HG03196 (cell line): Measurements from ENCODE around the gene AP1M1.
"Not testable (repeated sequence)": the region's sequence is repeated elsewhere in the genome, so short reads cannot be mapped to it uniquely, and the experiment has no call there.

Experiments
- ATAC-seq: cut with Tn5 transposase; IDR thresholded peaks from one replicate; pipeline ENCODE4 v1.9.1; 2021; ENCODE audit not compliant: unreplicated experiment

Gene AP1M1

GRCh38 chr19:16197622-16198369 is at the start of gene AP1M1:
TSS of gene AP1M1 (plus strand) at chr19:16197911. CDS start at chr19:16198027, 116 bp downstream.
- ATAC-seq: peak; percentile 86

DNA sequence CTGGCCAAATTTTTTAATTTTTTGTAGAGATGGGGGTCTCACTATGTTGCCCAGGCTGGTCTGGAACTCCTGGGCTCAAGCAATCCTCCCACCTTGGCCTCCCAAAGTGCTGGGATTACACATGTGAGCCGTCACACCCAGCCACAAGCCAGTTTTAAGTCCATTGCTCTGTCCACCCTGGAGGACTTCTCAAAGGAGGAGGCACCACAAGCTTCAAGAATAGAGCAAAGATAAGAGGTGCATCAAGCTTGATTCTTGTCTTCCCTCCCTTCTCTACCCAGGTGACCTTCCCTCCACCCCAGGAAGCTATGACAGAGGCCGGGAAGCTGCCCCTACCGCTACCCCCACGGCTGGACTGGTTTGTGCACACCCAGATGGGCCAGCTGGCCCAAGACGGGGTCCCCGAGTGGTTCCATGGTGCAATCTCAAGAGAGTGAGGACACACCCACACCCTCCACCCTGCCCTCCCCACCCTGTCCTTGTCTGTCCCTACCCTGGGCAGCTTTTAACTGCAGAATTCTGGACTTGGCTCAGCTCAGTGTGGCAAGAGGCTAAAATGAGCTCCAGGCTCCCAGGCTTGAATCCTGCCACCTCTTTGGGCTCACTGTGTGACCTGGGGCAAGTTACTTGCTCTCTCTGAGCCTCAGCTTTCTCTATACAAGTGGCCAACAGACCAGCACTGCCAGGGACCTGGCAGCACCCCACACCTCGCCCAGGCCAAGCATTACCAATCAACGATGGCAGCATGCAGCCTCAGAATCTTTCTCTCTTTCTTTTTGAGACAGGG is 49.1 kb upstream of the AP1M1 start:
- ATAC-seq: no peak

DNA sequence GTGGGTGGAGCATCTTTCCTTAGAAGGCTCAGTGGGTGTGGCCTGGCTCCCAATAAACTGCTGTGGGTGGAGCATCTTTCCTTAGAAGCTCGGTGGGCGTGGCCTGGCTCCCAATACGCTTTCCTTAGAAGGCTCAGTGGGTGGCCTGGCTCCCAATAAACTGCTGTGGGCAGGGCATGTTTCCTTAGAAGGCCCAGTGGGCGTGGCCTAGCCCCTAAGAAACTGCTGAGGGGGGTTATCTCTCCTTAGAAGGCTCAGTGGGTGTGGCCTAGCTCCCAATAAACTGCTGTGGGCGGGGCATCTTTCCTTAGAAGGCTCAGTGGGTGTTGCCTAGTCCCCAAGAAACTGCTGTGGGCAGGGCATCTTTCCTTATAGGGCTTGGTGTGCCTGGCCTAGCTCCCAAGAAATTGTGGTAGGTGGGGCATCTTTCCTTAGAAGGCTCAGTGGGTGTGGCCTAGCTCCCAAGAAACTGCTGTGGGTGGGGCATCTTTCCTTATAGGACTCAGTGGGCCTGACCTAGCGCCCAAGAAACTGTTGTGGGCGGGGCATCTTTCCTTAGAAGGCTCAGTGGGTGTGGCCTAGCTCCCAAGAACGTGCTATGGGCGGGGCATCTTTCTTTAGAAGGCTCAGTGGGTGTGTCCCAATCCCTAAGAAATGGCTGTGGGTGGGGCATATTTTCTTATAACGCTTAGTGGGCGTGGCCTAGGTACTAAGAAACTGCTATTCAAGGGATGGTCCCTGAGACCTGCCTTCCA is 44.0 kb upstream of the AP1M1 start:
- no peak for ATAC-seq

GRCh38 chr19:16154557-16154956 is 43.2 kb upstream of the AP1M1 start:
- no peak for ATAC-seq

DNA sequence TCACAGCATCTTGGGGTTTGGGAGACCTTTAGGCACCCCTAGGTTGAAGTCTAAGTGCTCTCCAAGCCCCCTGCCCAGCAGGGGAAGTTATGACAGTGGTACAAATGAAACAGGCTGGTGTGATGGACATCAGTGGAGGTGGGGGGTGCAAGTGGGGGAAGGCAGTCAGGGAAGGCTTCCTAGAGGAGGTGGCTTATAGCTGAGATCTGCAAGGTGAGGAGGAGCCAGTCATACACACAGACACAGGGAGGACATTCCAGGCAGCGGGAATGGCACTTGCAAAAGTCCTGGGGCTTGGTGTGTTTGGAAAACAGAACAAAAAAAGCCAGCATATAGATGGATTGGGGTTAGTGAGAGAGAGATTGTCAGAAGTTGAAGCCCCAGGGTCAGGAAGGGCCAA is 42.6 kb upstream of the AP1M1 start:
- ATAC-seq: no peak

DNA sequence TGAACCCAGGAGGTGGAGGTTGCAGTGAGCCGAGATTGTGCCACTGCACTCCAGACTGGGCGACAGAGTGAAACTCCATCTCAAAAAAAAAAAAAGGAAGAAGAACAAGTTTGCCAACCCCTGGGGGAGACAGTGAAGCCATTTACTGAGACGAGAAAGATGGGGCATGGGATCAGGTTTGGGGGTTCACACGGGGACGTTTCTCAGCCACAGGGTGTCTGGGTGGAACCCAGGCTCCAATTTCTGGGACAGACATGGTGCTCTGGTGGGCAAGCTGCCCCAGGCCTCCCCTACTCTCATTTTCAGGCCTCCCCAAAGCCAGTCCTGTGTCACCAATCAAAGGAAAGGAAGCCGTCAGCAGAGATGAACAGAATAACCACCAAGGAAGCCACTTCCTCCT is 40.8 kb upstream of the AP1M1 start:
- no peak for ATAC-seq

DNA sequence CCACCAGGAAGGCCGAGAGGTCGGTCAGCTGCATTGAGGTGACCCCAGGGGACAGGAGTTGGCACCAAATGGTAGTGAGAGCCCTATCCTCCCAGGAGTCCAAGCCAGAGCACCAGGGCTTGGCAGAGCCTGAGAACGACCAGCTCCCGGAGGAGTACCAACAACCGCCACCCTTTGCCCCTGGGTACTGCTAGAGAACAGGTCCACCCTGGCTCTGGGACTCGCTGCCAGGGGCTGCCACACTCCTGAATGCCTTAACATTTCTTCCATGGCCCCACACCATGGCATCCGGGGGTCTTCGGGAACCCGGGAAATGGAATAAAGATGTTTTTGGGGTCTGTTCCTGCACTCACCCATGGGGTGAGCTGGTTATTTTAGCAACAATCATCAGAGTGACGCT is 40.1 kb upstream of the AP1M1 start:
- no peak for ATAC-seq

GRCh38 chr19:16159655-16160054 is 38.1 kb upstream of the AP1M1 start:
- no peak for ATAC-seq

GRCh38 chr19:16160445-16160942 is 37.2 kb upstream of the AP1M1 start:
- ATAC-seq: no peak

DNA sequence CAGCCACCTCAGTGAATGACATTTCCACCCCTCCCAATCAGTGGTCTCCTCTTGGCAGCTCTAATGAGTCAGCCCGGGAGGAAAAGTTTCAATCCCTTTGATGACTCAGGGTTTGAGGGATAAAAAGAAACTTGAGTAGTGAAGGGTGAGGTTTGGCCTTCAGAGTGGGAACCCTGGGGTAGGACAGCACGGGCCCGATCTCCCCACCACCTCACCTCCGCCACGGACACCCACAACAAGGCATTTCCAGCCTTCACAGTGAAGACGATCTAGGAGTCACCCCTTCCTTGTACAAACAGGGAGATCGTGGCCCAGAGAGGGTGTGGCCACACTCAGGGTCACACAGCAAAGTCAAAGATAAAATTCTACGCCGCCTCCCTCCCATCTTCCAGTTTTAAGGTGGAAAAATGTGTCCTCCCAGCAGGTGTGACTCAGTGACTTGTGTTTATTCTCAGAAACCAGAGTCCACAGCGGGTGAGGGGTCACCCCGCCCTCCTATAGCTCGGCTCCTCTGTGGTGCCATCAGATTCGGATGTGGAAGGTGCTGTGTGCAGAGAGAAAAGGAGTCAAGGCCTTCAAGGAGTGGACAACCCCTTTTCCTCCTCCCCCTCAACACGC is 36.7 kb upstream of the AP1M1 start:
- ATAC-seq: no peak

DNA sequence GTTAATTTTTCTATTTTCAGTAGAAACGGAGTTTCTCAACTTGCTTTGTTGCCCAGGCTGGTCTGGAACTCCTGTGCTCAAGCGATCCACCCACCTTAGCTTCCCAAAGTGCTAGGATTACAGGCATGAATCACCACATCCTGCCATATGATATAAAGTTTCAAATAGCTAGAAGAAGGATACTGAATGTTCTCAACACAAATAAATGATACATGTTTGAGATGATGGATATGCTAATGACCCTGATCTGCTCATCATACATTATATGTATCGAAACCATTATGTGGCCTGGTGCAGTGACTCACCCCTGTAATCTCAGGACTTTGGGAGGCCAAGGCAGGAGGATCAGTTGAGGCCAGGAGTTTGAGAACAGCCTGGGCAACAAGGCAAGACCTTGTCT is 35.9 kb upstream of the AP1M1 start:
- ATAC-seq: no peak

DNA sequence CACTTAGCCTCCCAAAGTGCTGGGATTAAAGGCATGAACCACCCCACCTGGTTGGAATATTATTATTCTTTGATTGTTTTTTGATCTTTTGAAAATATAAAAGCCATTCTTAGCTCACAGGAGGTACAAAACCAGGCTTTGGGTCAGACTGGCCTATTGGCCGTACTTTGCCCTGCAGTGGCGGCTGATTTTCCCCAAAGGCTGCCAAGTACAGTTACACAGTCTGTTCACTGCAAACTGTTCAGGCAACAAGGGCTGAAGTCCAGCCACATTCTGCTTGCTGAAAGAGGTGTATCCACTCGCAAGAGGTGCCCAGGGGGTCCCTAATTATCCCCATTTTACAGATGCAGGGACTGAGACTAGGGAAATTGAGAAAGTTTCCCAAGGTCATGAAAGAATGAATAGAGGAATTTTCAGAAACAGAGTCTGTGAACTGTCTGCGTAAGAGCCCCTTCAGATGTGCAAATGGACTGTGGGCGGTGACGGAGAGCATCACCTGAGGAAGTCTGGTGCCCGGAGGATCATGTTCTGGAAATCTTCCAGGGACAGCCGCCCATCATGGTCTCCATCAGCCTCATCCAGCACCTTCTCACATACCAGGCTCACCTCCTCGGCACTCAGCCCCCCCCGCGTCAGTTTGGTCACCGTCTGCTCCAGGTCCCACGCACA is 33.4 kb upstream of the AP1M1 start:
- no peak for ATAC-seq

GRCh38 chr19:16166417-16166816 is 31.3 kb upstream of the AP1M1 start:
- ATAC-seq: no peak

DNA sequence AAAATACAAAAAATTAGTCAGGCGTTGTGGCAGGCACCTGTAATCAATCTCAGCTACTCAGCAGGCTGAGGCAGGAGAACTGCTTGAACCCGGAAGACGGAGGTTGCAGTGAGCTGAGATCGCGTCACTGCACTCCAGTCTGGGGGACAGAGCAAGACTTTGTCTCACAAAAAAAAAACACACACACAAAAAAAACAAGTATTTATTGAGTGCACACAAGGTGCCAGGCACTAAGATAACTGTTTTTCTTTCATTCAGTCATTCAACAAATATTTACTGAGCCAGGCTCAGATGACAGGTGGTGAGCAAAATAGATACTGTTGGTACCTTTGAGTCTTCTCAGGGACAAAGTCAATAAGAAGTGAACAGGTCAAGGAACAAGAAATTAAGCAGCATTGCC is 30.7 kb upstream of the AP1M1 start:
- no peak for ATAC-seq

- no peak for ATAC-seq
Observed at GRCh38 chr19:16168465-16169081, 29.1 kb upstream of the AP1M1 start.

DNA sequence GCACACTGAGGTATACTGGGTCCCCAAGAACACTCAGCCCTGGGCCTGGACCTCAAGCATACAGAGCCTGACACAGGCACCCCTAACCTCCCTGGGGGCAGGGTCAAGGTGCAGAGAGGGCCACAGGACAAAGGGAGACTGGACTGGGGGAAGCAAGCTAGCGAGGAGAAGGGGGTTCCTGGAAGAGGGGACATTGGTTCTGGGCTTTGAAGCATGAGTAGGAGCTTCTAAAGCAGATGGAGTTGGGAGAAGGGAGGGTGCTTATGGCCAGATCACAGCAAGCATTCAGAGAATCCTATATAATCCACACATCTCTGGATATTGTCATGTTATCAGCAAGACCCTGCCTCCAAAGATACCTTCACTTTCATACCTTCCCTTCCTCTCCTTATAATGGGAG is 27.6 kb upstream of the AP1M1 start:
- no peak for ATAC-seq

DNA sequence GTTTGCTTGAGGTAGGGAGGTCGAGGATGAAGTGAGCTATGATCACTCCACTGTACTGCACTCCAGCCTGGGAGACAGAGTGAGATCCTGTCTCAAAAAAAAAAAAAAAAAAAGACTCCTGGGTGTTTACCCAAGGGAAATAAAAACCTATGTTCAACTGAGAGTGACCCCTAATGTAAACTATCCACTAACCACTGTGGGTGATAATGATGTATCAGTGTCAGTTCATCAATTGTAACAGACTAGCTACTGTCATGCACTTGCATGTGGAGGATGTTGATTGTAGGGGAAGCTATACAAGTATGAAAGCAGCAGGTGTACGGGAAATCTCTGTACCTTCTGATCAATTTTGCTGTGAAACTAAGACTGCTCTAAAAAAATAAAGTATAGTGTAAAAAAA is 21.8 kb upstream of the AP1M1 start:
- ATAC-seq: no peak

DNA sequence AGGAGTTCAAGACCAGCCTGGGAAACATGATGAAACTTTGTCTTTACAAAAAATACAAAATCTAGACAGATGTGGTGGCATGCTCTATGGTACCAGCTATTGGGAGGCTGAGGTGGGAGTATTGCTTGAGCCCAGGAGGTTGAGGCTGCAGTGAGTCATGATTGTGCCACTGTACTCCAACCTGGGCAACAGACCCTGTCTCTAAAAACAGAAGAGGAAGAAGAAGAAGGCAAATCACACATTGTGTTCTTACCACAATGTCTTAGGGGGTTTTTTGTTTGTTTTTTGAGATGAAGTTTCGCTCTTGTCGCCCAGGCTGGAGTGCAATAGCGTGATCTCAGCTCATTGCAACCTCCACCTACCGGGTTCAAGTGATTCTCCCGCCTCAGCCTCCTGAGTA is 18.8 kb upstream of the AP1M1 start:
- not testable (repeated sequence) for ATAC-seq

DNA sequence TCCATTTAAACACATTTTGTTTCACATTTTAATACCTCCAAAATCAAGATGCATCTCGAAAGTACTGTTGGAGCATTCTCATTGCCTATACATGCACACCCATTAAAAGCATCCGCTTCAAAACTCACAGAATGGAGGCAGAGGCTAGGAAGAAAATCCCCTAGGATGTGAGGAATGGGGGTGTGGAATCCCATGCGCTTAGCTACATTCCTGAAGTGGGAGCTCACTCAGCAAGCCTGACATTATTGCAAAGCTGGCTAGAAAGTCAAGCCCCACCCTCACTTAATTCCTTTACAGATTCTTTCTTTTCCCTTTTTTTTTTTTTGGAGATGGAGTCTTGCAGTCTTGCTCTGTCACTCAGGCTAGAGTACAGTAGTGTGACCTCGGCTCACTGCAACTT is 17.1 kb upstream of the AP1M1 start:
- ATAC-seq: no peak

GRCh38 chr19:16184665-16185122 is 13.0 kb upstream of the AP1M1 start:
- ATAC-seq: no peak
